ENCODE measurements around the gene NSD1.

NSD1 gene

DNA sequence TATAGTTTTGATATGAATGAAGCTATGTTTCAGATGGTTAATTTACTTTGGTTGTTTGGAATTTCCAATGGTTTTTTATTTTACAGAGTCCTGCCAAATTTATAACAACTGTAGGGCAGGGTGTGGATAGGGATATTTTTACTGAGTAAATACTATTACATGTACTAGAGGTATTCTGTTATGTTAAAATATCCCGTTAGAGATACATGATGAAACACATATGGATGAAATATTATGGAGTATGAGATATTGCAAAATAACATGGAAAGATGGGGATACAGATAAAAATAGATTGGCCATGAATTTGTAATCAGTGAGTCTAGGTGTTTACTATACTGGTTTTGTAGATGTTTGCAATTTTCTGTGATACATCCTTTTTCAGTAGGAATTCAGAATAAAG is 93.3 kb downstream of the NSD1 start:
- TF ChIP-seq, protein P1, sequence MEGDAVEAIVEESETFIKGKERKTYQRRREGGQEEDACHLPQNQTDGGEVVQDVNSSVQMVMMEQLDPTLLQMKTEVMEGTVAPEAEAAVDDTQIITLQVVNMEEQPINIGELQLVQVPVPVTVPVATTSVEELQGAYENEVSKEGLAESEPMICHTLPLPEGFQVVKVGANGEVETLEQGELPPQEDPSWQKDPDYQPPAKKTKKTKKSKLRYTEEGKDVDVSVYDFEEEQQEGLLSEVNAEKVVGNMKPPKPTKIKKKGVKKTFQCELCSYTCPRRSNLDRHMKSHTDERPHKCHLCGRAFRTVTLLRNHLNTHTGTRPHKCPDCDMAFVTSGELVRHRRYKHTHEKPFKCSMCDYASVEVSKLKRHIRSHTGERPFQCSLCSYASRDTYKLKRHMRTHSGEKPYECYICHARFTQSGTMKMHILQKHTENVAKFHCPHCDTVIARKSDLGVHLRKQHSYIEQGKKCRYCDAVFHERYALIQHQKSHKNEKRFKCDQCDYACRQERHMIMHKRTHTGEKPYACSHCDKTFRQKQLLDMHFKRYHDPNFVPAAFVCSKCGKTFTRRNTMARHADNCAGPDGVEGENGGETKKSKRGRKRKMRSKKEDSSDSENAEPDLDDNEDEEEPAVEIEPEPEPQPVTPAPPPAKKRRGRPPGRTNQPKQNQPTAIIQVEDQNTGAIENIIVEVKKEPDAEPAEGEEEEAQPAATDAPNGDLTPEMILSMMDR (IDR thresholded peaks at IDR 0.05; ENCODE audit: extremely low read depth, insufficient read depth, missing control alignments): no peak
- DNase-seq (ENCODE audit: low spot score): no peak
- in situ Hi-C loops (cut with MboI; ENCODE audit: low pct_unique_long_range_greater_than_20kb, low sequenced_read_pairs, unreplicated experiment): no loop called here

DNA sequence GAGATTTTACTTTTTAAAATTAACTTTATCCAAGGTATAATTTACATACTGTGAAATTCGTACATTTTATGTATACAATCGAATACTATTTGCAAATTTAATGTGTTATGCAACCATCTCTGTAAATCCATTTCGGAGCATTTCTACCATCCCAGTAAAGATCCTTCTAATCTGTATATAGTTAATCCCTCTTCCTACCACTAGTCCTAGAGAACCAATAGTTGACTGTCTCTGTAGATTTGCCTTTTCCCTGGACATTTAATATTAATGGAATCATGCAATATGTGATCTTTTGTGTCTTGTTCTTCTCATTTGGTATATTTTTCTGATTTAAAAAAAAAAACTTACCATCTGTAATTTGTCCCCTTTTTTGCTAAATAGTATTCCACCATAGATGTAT is 95.2 kb downstream of the NSD1 start:
- TF ChIP-seq, protein P1 (IDR thresholded peaks at IDR 0.05; ENCODE audit: extremely low read depth, insufficient read depth, missing control alignments): no peak
- in situ Hi-C loops (cut with MboI; ENCODE audit: low pct_unique_long_range_greater_than_20kb, low sequenced_read_pairs, unreplicated experiment): no loop called here
- no peak for DNase-seq (ENCODE audit: low spot score)

DNA sequence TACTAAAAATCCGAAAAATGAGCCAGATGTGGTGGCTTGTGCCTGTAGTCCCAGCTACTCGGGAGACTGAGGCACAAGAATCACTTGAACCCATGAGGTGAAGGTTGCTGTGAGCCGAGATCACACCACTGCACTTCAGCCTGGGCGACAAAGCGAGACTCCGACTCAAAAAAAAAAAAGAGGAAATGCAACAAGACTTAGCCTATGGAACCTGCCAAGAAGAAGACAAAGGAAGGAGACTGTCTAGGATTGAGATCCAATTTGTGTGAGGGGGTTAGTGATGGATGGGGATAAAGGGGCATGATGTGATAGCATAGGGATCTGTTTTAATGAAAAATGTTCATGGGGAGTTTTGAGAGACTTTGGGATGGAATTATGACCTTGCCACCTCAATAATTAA is 97.1 kb downstream of the NSD1 start:
- TF ChIP-seq, protein P1 (IDR thresholded peaks at IDR 0.05; ENCODE audit: extremely low read depth, insufficient read depth, missing control alignments): no peak
- in situ Hi-C loops (cut with MboI; ENCODE audit: low pct_unique_long_range_greater_than_20kb, low sequenced_read_pairs, unreplicated experiment): no loop called here
- no peak for DNase-seq (ENCODE audit: low spot score)

DNA sequence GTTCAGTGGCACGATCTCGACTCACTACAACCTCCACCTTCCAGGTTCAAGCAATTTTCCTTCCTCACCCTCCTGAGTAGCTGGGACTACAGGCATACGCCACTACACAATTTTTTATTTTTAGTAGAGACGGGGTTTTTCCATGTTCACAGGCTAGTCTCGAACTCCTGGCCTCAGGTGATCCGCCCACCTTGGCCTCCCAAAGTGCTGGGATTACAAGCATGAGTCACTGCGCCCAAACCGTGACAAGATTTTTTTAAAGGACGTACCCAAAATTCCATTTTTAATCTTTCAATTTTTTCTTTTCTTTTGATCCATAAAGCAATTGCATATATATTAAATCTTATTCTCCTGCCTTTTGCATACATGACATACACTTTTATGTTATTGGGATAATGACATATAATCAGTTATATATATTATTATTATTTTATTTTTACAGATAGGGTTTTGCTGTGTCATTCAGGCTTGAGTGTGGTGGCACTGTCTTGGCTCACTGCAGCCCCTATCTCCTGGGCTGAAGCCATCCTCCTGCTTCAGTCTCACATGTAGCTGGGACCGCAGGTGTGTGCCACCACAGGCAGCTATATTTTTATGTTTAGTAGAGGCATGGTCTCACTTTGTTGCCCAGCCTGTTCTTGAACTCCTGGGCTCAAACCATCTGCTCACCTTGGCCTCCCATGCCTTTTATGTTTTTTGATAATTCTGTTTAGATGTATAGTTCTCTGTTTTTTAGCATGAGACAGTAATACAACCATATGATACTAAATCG is 98.1 kb downstream of the NSD1 start:
- no peak for DNase-seq (ENCODE audit: low spot score)
- in situ Hi-C loops (cut with MboI; ENCODE audit: low pct_unique_long_range_greater_than_20kb, low sequenced_read_pairs, unreplicated experiment): no loop called here
- TF ChIP-seq, protein P1 (IDR thresholded peaks at IDR 0.05; ENCODE audit: extremely low read depth, insufficient read depth, missing control alignments): no peak

DNA sequence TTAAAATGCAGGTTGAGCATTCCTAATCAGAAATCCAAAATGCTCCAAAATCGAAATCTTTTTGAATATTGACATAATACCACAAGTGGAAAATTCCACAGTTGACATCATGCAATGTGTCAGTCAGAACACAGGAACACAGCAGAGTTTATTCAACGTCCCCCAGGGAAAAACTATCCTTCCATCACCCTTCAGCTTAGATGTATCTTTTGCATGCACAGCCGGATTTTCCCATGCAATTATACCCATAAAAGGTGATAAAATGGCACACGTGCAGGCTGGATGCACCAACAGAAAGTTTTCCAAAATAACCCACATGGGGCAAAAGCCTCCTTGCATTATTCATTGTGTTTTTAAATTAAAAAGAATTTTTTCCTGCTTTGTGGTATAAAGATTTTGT is 98.8 kb downstream of the NSD1 start:
- in situ Hi-C loops (cut with MboI; ENCODE audit: low pct_unique_long_range_greater_than_20kb, low sequenced_read_pairs, unreplicated experiment): no loop called here
- TF ChIP-seq, protein P1 (IDR thresholded peaks at IDR 0.05; ENCODE audit: extremely low read depth, insufficient read depth, missing control alignments): no peak
- DNase-seq (ENCODE audit: low spot score): no peak

DNA sequence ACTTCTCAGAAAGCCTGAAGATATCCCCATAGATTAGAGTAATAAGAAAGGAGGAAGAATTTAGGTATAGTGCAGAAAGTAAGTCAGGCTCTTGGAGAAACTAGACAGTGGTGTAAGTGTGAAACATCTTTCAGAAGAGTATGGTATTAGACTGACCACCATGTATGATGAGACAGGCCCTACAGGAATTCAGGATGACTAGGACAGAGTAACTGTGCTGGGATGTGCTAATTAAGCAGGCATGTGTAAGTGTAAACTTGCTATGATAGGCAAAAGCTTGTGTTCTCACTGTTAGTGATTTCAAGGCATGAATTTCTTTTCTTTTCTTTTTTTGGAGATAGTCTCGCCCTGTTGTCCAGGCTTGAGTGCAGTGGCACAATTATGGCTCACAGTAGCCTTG is 99.2 kb downstream of the NSD1 start:
- in situ Hi-C loops (cut with MboI; ENCODE audit: low pct_unique_long_range_greater_than_20kb, low sequenced_read_pairs, unreplicated experiment): no loop called here
- TF ChIP-seq, protein P1 (IDR thresholded peaks at IDR 0.05; ENCODE audit: extremely low read depth, insufficient read depth, missing control alignments): no peak
- DNase-seq (ENCODE audit: low spot score): no peak

Measured in GM13977 (cell line).